DND-41 (cell line): Measurements from ENCODE around the gene PDHB.

Experiments
- EZH2 ChIP-seq: IDR thresholded peaks from 3 replicates; pipeline ENCODE4 v1.6.1; 2012; ENCODE audit warnings: borderline replicate concordance, low read depth, mild to moderate bottlenecking, moderate library complexity, low read length, inconsistent platforms; ENCODE audit not compliant: severe bottlenecking
- TF ChIP-seq, protein P1 (sequence below): IDR thresholded peaks from 2 replicates; pipeline ENCODE4 v1.5.1; 2012; ENCODE audit warnings: borderline replicate concordance, low read length, moderate library complexity, mild to moderate bottlenecking; ENCODE audit not compliant: poor library complexity, severe bottlenecking; ENCODE audit errors: extremely low read depth

DNA sequence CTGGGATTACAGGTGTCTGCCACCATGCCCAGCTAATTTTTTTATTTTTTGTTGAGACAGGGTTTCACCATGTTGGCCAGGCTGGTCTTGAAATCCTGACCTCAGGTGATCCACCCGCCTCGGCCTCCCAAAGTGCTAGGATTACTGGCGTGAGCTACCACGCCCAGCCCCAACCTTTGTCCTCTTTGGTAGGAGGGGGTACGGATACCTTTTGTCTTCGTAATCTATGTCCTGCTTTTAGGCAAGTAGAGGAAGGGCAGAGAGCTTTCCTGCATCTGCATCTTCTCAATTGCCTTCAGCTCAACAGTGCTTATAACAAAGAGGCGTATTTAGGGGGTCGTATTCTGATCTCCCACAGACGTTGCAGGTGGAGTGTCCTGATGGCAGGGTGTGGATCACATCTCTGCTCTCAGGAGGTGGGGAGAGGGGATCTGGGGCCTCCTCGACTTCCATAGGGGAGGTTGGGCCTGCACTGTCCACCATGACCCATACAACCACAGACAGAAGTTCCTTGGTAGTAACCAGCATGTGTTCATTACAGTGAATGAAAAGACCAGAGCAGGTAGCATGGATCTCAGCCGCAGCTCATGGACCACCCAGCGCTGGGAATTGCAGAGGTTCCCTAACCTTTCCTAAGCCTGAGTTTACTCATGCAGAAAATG, 36.9 kb upstream of the PDHB start:
- TF ChIP-seq, protein P1, sequence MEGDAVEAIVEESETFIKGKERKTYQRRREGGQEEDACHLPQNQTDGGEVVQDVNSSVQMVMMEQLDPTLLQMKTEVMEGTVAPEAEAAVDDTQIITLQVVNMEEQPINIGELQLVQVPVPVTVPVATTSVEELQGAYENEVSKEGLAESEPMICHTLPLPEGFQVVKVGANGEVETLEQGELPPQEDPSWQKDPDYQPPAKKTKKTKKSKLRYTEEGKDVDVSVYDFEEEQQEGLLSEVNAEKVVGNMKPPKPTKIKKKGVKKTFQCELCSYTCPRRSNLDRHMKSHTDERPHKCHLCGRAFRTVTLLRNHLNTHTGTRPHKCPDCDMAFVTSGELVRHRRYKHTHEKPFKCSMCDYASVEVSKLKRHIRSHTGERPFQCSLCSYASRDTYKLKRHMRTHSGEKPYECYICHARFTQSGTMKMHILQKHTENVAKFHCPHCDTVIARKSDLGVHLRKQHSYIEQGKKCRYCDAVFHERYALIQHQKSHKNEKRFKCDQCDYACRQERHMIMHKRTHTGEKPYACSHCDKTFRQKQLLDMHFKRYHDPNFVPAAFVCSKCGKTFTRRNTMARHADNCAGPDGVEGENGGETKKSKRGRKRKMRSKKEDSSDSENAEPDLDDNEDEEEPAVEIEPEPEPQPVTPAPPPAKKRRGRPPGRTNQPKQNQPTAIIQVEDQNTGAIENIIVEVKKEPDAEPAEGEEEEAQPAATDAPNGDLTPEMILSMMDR: no peak
- no peak for TF ChIP-seq EZH2
